Heart left ventricle (tissue), 13 donors: ENCODE results near the gene MTCH2.

Experiments used
- POLR2A ChIP-seq, 2 donors: fragments of 450-650 bp; IDR thresholded peaks; one replicate each; pipeline ENCODE4 v1.6.1; 2017; ENCODE audit warnings: antibody characterized with exemption in 2 of 2, mild to moderate bottlenecking in 2 of 2, moderate library complexity in 2 of 2
- TF ChIP-seq, protein P1 (sequence below), 12 donors: fragments of 200-600 bp; sonication (generic) in 4 of 12; IDR thresholded peaks; one replicate each; pipeline versions ENCODE4 v1.5.0 to v1.8.0; 2018 to 2022; ENCODE audit warnings: antibody characterized with exemption in 12 of 12, mild to moderate bottlenecking in 5 of 12
- donor health status: ischemic (EF 13 %, LVEDD 7.1; RV severe dilation, severe dysfunction).
- donor health status: DM: no; HTN: yes; CAD: no.
- donor health status: DM: no; HTN: no; CAD: no.
- donor health status: ischemic (EF 25% LVEDD 6.9; RV normal size, moderate dysfunction).
- donor health status: ischemic (EF 25% LVEDD 5.7; RV mildly dilated, moderate dysfunction).
- donor health status: ischemic (EF 35%, LVEDD 5.7; RV mildly dilated, moderate dysfunction).
- donor health status: nonischemic (EF 11% LVEDD 7.7; RV severe dilation, severe dysfunction).
- donor health status: DM: yes; HTN: yes; CAD: no.
- donor health status: PGD.
- donor health status: ischemic (EF 29% LVEDD 5.4; RV normal size, mild dysfunction).
- donor health status: nonischemic (EF 23%, LVEDD 6.1; RV moderate dilation, normal function).

DNA sequence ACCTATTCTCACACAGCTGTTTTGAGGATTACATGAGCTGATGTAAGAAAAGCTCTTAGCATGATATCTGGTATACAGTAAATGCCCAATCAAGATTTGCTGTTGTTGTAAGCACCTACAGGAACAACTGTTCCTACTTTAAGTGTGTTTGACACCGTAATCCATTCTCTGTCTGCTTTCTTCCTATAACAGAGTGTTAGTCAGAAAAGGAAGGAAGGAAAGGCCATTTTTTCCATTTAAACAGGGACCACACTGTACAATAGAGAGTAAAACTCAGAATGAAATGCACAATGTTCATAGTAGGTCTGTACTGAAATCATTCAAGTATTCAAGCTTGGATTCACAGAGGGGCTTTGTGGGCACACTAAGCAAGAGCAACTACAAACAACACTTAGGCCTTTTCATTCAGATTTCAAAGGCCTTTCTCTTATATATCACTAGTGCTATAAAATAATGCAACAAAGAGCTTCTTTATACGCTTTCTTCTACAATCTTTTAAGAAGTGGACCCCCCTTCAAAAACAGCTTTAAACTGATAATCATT lies 21.5 kb downstream of the MTCH2 start:
- TF ChIP-seq, protein P1, sequence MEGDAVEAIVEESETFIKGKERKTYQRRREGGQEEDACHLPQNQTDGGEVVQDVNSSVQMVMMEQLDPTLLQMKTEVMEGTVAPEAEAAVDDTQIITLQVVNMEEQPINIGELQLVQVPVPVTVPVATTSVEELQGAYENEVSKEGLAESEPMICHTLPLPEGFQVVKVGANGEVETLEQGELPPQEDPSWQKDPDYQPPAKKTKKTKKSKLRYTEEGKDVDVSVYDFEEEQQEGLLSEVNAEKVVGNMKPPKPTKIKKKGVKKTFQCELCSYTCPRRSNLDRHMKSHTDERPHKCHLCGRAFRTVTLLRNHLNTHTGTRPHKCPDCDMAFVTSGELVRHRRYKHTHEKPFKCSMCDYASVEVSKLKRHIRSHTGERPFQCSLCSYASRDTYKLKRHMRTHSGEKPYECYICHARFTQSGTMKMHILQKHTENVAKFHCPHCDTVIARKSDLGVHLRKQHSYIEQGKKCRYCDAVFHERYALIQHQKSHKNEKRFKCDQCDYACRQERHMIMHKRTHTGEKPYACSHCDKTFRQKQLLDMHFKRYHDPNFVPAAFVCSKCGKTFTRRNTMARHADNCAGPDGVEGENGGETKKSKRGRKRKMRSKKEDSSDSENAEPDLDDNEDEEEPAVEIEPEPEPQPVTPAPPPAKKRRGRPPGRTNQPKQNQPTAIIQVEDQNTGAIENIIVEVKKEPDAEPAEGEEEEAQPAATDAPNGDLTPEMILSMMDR (IDR thresholded peaks at IDR 0.05) = no peak
- TF ChIP-seq POLR2A (IDR thresholded peaks at IDR 0.05) = no peak
